Bronchus fibroblast of lung (primary cell): Measurements from ENCODE around the gene BEGAIN. TPM values are rescaled to one million over a fixed set of nuclear protein-coding genes. Genes with fewer than 3 reads are reported as not detected.

ENCODE experiments used
- total RNA-seq: library from RNA; depleted of rRNA; stranded (reverse); fragments of >200 nt; gene quantifications from 2 replicates; pipeline ENCODE4 v1.2.3, GENCODE V29; 2015

BEGAIN gene
- 1.0 and 1.3 TPM in 2 replicates for total RNA-seq

GRCh38 chr14:100587086-100587762 is at the start of gene BEGAIN:
BEGAIN (minus strand) TSS chr14:100587417; CDS start chr14:100587290, 127 bp downstream.

Other genes with a start within 250 kb of the BEGAIN start
- 15.8 and 17.5 TPM in 2 replicates for gene WDR25, start 210.9 kb downstream of the BEGAIN start, total RNA-seq
- gene DLK1, start 139.5 kb upstream of the BEGAIN start, total RNA-seq = 0.15 and 0.34 TPM in 2 replicates
- 77.0 and 82.7 TPM in 2 replicates for gene MEG3, start 238.7 kb upstream of the BEGAIN start, total RNA-seq